ENCODE results near the gene ZDBF2. TPM values are rescaled to one million over a fixed set of nuclear protein-coding genes. Genes with fewer than 3 reads are reported as not detected.

ZDBF2 gene
- total and polyA plus RNA-seq, 2 of the 8 experiments (the other 6 are each of a cell fraction or from before 2014, with no cell fraction given), result 1.5 to 17.2 TPM

- POLR2A ChIA-PET (ENCODE audit: partially characterized antibody), result interaction anchor here (0.9 to 1.7 kb wide), 4 partner anchors 9 to 114 kb away, joined by 3 to 9 read pairs (median 6); partner anchors contain the start of genes EEF1B2 and NDUFS1
Measured at GRCh38 chr2:206273905-206274304, 558 bp upstream of the ZDBF2 start.

More at GRCh38 chr2:206273905-206274304, 558 bp upstream of the ZDBF2 start:
- H2BK20ac ChIP-seq (ENCODE audit: low read length), result no peak overlapping the region
- H3K23ac ChIP-seq (ENCODE audit: insufficient read length), result no peak overlapping the region
- peaks cover 0 to 37% of the 10 kb centered on the region in 2 experiments; a peak in 2 of 4 replicates for H3K79me2 ChIP-seq (ENCODE audit: control insufficient read depth in 1 of 2, insufficient read depth in 2 of 2, low read length in 2 of 2)
- WGBS, 2 experiments (ENCODE audit: extremely low coverage in 1 of 2, insufficient coverage in 1 of 2, insufficient read length in 1 of 2, insufficient replicate concordance in 2 of 2, low coverage in 1 of 2, low lambda C conversion rate in 2 of 2, missing lambda C conversion rate in 1 of 2), result 36% methylated on average over 6 of the region's 6 CpGs; no CpG with 5 or more reads in 1 of the 2 experiments
- H3K56ac ChIP-seq (replicated peaks; ENCODE audit: insufficient read length, low read depth, low read length), result no peak overlapping the region
- CTCF ChIA-PET (ENCODE audit: partially characterized antibody), result interaction anchor here (0.8 to 1.6 kb wide), 6 partner anchors 10 to 251 kb away, joined by 3 to 8 read pairs (median 4); no protein-coding TSS in a partner anchor
- peaks cover 35 to 51% (median 43%) of the 10 kb centered on the region in 4 experiments for H3K27me3 ChIP-seq (replicated peaks in 1 of 4; ENCODE audit: control insufficient read depth in 3 of 4, extremely low read depth in 1 of 4, insufficient read depth in 3 of 4, low read length in 3 of 4)
- H2BK12ac ChIP-seq (ENCODE audit: low read depth, low read length), result no peak overlapping the region
- no peaks in the 10 kb centered on the region for H4K20me1 ChIP-seq (replicated peaks in 1 of 2; ENCODE audit: control insufficient read depth in 1 of 2, insufficient read depth in 2 of 2, low read length in 2 of 2)
- H2BK15ac ChIP-seq (ENCODE audit: low read length), result no peak overlapping the region
- no peak overlapping the region for H3K18ac ChIP-seq (ENCODE audit: extremely low read depth, low read length)
- 0 out of 2 replicates have a peak overlapping the region, but pooled peaks have one; percentile 65 for H2AFZ ChIP-seq (ENCODE audit: low read length)
- no peak overlapping the region for H3K4ac ChIP-seq (replicated peaks; ENCODE audit: insufficient read length, low read depth, low read length)
- H4K5ac ChIP-seq (ENCODE audit: insufficient read length, low read depth, low read length), result no peak overlapping the region
- DNase-seq (ENCODE audit: low read depth in 1 of 2, low spot score in 2 of 2) (no peak), FAIRE-seq (no peak)
- H3K23me2 ChIP-seq (ENCODE audit: low read depth, low read length), result peaks cover 3% of the 10 kb centered on the region
- H3K36me3 ChIP-seq (ENCODE audit: control insufficient read depth in 2 of 4, insufficient read depth in 4 of 4, low read length in 3 of 4), result no peaks in the 10 kb centered on the region
- H3K14ac ChIP-seq (ENCODE audit: insufficient read length), result no peak overlapping the region
- H3K27ac ChIP-seq (ENCODE audit: low read depth, low read length), result no peak overlapping the region
- H3K79me1 ChIP-seq (ENCODE audit: low read depth, low read length), result no peaks in the 10 kb centered on the region
- no peaks in the 10 kb centered on the region for H3K9me3 ChIP-seq (ENCODE audit: insufficient read depth in 2 of 2, low read depth in 1 of 2, low read length in 1 of 2)
- H4K91ac ChIP-seq (replicated peaks; ENCODE audit: insufficient read length, low read length), result no peak overlapping the region
- H2AK5ac ChIP-seq (ENCODE audit: low read depth, low read length), result no peak overlapping the region
- peak; percentile 24 for TF ChIP-seq EZH2 (IDR thresholded peaks at IDR 0.05; ENCODE audit: low read depth, low read length, severe bottlenecking)
- no peak for TF ChIP-seq KDM4A (IDR thresholded peaks at IDR 0.05; ENCODE audit: low read depth, low read length, severe bottlenecking)
- H2BK120ac ChIP-seq (replicated peaks; ENCODE audit: low read depth, low read length), result no peak overlapping the region
- H4K8ac ChIP-seq (ENCODE audit: extremely low read depth, insufficient read depth, low read length), result no peak overlapping the region
- H3K9ac ChIP-seq (replicated peaks in 1 of 4; ENCODE audit: extremely low read depth in 1 of 4, low read depth in 3 of 4, low read length in 3 of 4), result no peak overlapping the region
- H3K4me3 ChIP-seq (ENCODE audit: extremely low read depth in 1 of 4, insufficient read depth in 2 of 4, low read depth in 3 of 4, low read length in 4 of 4), result peak overlapping the region; percentile 66 to 86 (median 83)
- peaks cover 0 to 4% (median 1%) of the 10 kb centered on the region in 4 experiments; a peak in 2 of 7 replicates for H3K4me1 ChIP-seq (replicated peaks in 1 of 4; ENCODE audit: control insufficient read depth in 3 of 4, insufficient read depth in 4 of 4, low read length in 3 of 4)
- H2BK5ac ChIP-seq (ENCODE audit: low read depth, low read length), result no peak overlapping the region
- peak overlapping the region; percentile 78 to 92 for H3K4me2 ChIP-seq (ENCODE audit: insufficient read depth in 1 of 2, low read depth in 2 of 2, low read length in 2 of 2)

Measured in H1 (cell line).